RWPE2 (cell line): ENCODE results near the gene RPL13A.
A peak's percentile ranks its signal among the peaks of the same experiment; 100 is the strongest.

Source experiments
- ATAC-seq: fragments of 200-7000 bp; cut with Tn5 transposase; 3 replicates; pipeline ENCODE4 v1.9.1; 2021; ENCODE audit warnings: low read depth
- DNase-seq: peaks from one replicate; pipeline ENCODE4 v3.0.0-alpha.2; 2020; ENCODE audit warnings: low spot score
- H3K27ac ChIP-seq: fragments of 450-650 bp; 2 replicates; pipeline ENCODE4 v1.5.1; 2017; ENCODE audit warnings: mild to moderate bottlenecking; ENCODE audit not compliant: poor library complexity, severe bottlenecking
- H3K27me3 ChIP-seq: fragments of 250-450 bp; sonication (Bioruptor Pico); 2 replicates; pipeline ENCODE4 v1.5.1; 2021; ENCODE audit warnings: mild to moderate bottlenecking, moderate library complexity; ENCODE audit not compliant: insufficient read depth, poor library complexity, severe bottlenecking
- H3K36me3 ChIP-seq: fragments of 250-450 bp; sonication (Bioruptor Pico); 2 replicates; pipeline ENCODE4 v1.5.1; 2020; ENCODE audit warnings: low read depth, mild to moderate bottlenecking, moderate library complexity
- H3K4me1 ChIP-seq: fragments of 250-450 bp; sonication (Bioruptor Pico); 2 replicates; pipeline ENCODE4 v1.5.1; 2021; ENCODE audit warnings: mild to moderate bottlenecking, moderate library complexity; ENCODE audit not compliant: insufficient read depth, poor library complexity, severe bottlenecking
- H3K4me3 ChIP-seq: fragments of 250-450 bp; sonication (Bioruptor Pico); 2 replicates; pipeline ENCODE4 v1.5.1; 2021; ENCODE audit warnings: mild to moderate bottlenecking, moderate library complexity; ENCODE audit not compliant: severe bottlenecking
- H3K9me3 ChIP-seq: fragments of 250-450 bp; sonication (Bioruptor Pico); 2 replicates; pipeline ENCODE4 v1.5.1; 2021; ENCODE audit warnings: mild to moderate bottlenecking, moderate library complexity; ENCODE audit not compliant: severe bottlenecking
- TF ChIP-seq, protein P1 (sequence below): fragments of 450-650 bp; IDR thresholded peaks from one replicate; pipeline ENCODE4 v1.5.1; 2017; ENCODE audit warnings: mild to moderate bottlenecking, moderate library complexity; ENCODE audit not compliant: poor library complexity, severe bottlenecking

RPL13A gene

DNA sequence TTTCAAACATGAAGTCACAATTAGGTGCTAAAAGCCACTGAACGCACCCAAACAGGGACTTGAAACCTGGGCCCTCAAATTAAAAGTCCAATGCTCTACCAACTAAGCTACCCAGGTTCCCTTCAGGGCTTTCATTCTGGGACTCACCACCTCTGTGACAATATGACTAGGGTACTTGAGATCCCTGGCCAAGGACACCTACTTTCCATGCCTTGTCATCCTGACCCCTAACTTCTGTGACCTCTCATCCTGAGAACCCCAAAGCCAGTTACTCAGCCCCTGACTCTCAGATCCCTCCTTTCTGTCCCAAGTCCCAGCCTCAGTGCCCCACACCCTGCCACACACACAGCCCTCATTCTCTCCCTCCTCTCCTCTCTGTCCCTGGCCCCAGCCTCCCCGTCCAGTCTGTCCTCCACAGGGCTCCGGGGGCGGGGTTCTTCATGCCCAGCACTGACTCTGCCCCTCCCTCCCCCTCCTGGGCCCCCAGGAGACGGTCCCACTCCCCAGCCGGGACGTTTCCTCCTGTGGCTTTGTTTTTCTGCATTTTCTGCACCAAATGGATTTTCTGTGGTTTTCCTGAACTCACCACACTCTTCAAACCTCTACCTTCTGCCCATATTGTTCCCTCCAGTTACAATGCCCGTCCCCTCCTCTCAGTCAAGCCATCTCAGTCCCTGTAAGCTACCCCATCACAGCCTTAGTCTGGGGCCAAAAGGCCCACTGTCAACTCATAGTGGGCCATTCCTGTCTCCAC, 47.4 kb downstream of the RPL13A start:
- no peak for ATAC-seq
- Histone ChIP-seq H3K4me1 (no peaks in the 10 kb centered on the region), H3K36me3 (no peaks in the 10 kb centered on the region), H3K4me3 (peak overlapping the region; percentile 39), H3K9me3 (no peaks in the 10 kb centered on the region), H3K27ac (no peak overlapping the region), H3K27me3 (no peaks in the 10 kb centered on the region)
- TF ChIP-seq, protein P1, sequence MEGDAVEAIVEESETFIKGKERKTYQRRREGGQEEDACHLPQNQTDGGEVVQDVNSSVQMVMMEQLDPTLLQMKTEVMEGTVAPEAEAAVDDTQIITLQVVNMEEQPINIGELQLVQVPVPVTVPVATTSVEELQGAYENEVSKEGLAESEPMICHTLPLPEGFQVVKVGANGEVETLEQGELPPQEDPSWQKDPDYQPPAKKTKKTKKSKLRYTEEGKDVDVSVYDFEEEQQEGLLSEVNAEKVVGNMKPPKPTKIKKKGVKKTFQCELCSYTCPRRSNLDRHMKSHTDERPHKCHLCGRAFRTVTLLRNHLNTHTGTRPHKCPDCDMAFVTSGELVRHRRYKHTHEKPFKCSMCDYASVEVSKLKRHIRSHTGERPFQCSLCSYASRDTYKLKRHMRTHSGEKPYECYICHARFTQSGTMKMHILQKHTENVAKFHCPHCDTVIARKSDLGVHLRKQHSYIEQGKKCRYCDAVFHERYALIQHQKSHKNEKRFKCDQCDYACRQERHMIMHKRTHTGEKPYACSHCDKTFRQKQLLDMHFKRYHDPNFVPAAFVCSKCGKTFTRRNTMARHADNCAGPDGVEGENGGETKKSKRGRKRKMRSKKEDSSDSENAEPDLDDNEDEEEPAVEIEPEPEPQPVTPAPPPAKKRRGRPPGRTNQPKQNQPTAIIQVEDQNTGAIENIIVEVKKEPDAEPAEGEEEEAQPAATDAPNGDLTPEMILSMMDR, result no peak
- DNase-seq, result no peak

DNA sequence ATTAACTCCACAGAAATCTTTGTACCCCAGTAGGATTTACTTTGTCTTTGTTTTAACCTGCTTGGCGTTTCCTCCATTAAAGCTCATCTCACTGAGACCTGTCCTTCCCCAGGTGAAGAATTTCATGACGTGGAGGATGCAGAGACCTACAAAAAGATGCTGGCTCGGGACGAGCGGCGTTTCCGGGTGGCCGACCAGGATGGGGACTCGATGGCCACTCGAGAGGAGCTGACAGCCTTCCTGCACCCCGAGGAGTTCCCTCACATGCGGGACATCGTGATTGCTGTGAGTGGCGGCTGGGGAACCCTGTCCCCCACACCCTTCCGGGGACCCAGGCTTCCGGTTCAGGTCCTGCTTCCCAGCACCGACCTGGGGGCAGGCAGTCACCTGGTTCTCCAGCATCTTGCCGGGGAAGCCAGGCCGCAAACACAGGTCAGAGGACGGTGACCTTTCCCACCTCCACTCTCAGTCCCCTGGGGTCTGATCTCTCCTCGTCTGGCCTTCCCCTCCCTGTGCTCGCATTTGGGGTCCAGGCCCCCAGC, 49.6 kb downstream of the RPL13A start:
- Histone ChIP-seq H3K4me1 (no peaks in the 10 kb centered on the region), H3K27ac (no peak overlapping the region), H3K36me3 (no peaks in the 10 kb centered on the region), H3K27me3 (no peaks in the 10 kb centered on the region), H3K9me3 (no peaks in the 10 kb centered on the region), H3K4me3 (no peak overlapping the region)
- TF ChIP-seq, protein P1, result no peak
- ATAC-seq (no peak), DNase-seq (no peak)

DNA sequence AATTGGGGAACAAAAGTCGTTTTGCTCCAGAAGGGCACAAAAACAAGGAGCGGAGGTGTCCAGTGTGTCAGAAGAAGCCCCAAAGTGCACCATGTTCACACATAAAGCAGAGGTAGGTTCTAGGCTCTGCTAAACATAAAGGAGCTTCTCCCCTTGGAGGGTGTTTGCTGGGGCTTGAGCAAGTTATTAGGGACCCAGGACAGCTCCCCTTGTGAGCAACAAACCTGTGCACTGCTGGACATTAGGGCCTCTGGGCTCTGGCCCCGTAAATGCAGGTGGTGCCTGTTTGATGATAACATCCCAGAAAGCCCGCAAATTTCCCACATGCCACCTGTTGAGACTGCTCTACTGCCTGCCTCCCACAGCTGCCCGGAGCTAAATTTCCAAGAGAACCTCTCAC, 51.2 kb downstream of the RPL13A start:
- H3K36me3 ChIP-seq, result no peaks in the 10 kb centered on the region
- no peaks in the 10 kb centered on the region for H3K4me1 ChIP-seq
- H3K27me3 ChIP-seq, result no peaks in the 10 kb centered on the region
- H3K27ac ChIP-seq, result no peak overlapping the region
- TF ChIP-seq, protein P1, result no peak
- no peak for ATAC-seq
- H3K9me3 ChIP-seq, result no peaks in the 10 kb centered on the region
- H3K4me3 ChIP-seq, result no peak overlapping the region
- DNase-seq, result no peak

DNA sequence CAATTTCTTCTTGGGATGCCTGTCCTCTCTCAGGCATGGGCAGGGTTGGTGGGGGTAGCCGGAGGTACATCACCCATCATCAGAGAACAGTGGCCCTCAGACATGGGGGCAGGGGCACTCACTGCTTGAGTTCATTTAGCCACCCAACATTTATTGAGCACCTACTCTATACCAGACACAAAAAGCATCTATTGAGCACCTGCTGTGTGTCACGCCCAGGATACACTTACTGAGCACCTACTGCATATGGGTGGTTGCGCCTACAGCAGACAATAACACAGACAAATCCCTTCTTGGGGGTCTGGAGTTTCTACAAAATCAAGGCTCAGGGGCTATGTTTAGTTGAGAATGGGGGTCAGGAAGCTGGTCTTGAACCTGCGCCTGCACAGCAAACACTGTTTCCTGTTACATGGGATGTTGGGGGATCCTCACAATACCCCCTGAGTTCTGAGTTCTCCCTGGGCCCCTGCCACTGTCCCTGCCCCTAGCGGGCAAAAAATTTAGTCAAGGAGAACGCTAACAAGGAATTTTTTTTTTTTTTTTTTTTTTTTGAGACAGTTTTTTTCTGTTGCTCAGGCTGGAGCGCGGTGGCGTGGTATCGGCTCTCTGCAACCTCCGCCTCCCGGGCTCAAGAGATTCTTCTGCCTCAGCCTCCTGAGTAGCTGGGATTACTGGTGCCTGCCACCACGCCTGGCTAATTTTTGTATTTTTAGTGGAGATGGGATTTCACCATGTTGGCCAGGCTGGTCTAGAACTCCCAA, 52.0 kb downstream of the RPL13A start:
- no peak overlapping the region for H3K27ac ChIP-seq
- no peaks in the 10 kb centered on the region for H3K4me1 ChIP-seq
- H3K9me3 ChIP-seq, result no peaks in the 10 kb centered on the region
- DNase-seq, result no peak
- H3K36me3 ChIP-seq, result no peaks in the 10 kb centered on the region
- no peak for ATAC-seq
- H3K27me3 ChIP-seq, result no peaks in the 10 kb centered on the region
- TF ChIP-seq, protein P1, result no peak
- no peak overlapping the region for H3K4me3 ChIP-seq
